GM21526 (cell line): ENCODE measurements around the gene LRCH4.
"Not testable (repeated sequence)": the region's sequence is repeated elsewhere in the genome, so short reads cannot be mapped to it uniquely, and the experiment has no call there.

Experiments used
- ATAC-seq: cut with Tn5 transposase; IDR thresholded peaks from one replicate; pipeline ENCODE4 v1.9.1; 2021; ENCODE audit warnings: moderate library complexity; ENCODE audit not compliant: unreplicated experiment, low FRiP score

LRCH4 gene

DNA sequence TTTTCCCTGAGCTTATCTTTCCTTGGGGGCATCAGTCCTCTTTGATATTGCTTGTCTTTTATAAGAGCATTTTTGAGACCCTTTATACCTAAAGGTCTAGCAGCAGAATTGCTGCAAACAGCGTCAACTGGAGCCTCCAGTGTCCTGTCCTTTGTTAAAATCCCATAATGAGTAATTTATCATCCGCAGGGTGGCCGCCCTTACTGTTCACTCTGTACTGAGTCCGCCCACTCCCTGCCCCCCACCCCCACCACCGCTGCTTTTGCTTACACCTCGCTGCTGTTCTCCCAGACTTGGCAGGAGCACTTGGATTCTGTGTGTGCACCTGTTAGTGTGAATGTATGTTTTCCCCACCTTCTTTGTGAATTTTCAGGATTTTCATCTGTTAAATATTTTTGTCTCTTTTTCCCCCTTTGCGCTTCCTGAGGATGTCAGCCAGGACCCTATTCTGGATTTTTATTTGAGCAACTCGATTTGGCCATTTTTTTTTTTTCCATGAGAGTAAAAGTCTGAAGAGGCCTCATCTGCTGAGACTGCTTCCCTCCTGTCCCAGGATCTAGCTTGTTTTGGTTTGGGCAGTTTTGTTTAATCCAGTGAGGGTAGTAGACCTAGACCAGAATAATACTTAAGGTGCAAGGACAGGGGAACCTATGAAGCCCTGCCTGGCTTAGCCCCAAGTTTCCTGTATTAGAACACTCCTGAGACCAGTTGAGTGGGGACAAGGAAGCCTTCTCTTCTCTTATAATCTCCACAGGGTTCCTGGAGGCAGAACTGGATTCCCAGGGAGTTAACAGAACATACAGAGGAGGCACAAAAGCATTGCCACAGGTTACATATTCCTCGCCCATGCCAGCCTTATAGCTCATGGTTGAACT, 38.8 kb downstream of the LRCH4 start:
- no peak for ATAC-seq

DNA sequence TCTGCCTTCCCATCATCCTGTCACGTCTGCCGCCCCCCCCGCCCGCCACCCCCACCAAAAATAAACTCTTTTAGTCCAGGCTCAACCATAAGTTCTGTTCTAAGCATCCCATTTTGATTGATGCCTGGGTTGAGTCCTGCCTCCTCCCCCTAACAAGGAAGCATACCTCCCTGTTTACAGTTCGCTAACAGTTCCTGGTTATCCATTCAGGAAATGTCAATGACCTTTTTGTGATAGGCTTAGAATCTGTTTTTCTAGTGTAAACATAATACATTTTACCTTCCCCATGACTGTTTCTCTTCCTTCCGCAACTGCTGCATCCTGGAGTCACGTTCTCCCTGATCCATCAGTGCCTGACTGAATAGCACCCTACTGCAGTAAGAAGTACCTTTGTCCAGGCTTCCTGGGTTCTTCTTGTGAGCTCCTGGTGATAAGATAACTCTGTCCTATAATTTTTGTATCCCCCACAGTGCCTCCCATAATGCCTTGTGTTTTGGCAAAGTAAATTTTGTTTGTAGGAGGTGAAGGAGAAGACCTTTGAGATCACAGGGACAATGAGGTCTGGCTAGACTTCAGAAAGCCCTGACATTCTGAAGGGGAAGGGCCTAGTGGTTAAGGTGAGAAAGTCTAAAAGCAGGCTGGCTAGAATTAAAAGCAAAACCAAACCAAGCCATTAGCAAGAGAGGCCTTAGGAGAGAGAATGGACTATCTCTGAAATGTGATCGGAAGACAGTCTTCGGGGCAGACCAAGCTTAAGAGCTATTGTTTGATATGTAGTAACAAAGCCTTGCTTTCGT, 39.6 kb downstream of the LRCH4 start:
- ATAC-seq = no peak

DNA sequence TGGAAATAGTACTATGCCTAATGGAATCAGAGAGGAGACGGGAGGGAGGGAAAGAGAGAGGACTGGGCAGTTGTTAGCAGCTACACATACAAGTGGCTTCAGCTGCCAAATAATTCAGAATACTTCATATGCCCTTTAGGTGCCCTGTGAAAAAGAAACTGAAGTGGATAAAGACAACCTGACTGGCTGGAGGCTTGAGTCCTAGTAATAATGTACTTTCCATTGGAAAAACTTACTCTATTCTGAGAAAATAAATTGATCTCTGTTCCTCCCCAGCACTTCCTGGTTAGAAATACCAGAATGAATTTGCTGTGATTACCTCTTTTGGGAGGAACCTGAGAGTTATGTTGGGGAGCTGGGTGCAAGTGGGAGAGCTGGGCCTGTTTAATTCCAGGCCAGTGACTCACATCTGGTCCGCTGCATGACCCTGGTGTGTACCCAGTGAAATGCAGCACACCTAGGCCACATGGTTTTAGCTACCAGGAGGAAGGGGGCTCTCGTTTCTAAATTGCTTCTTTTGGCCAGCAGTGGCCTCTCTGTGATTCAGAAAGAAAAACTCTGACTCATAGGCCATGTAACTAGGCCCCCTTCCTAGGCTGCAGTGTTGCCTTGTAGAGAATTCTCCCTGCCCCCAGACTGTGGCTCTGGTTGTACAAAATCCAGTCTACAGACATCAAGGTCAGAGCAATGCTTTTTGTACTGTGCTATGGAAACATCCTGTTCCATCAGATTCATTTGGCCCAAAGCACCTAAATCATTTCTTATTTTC, 40.4 kb downstream of the LRCH4 start:
- ATAC-seq = peak; percentile 38

DNA sequence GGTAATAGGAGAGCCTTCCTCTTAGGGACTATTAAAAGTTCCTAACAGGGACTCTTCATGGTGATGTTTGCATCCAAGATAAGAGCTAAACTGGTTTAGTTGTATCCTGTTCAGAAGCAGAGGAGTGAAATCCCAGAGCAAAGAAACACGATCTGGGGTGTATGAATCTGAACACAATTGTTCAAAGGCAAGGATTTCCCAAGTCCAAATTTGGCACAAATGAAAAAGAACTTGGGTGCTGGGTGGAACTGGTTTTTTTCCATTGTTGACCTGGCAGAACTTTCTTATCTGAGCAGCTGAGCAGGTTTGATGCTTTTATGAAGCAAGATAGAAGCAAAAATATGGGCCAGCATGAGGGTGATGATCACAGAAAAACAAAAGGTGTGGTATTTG, 41.0 kb downstream of the LRCH4 start:
- ATAC-seq = no peak

DNA sequence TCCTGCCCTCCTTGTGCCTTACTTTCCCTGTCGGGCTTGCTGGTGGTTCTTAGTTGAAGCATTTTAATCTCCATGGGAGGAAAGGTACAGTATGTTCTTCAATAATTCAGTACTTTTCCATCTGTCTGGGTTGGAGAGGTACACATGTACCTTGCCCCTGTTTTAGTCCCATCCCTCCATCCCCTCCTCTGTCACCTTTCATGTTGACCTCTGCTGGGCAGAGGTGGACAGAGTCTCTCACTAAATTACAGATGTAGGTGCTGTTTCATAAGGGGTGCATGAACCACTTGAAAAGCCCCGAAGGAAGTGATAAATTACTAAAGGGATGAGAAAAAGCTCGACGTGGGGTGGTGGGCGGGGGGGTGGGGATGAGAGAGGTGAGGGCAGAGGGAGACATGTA, 41.5 kb downstream of the LRCH4 start:
- ATAC-seq = no peak

DNA sequence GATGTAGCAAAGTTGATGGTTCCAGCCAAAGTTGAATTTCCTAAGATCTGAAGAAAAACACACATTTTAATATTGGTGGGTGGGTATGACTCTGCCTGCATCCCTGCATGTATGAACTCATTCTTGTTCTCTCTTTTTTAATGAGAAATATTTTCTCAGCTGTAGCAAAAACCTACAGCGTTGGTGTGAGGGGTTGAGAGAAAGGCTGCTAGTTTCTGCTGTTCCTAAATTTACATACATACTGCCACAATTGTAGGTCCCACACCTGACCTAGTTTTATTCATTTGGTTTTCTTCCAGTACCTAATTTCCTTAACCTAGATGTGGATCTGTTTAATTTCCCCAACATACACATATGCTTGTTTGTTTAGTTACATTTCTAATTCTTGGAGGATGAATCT, 42.3 kb downstream of the LRCH4 start:
- ATAC-seq = no peak

DNA sequence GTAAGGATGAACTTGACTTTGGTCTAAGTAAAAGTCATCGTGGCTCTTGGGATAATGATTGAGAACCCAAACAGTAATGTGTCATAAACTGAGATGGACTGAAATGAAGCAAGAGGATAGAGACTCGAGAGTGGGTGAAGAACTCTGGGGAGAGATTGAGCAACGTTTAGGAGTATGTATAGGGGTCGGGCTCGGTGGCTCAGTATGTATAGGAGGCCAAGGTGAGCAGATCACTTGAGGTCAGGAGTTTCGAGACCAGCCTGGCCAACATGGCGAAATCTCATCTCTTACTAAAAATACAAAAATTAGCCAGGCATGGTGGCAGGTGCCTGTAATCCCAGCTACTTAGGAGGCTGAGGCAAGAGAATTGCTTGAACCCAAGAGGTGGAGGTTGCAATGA, 44.6 kb downstream of the LRCH4 start:
- ATAC-seq = not testable (repeated sequence)

DNA sequence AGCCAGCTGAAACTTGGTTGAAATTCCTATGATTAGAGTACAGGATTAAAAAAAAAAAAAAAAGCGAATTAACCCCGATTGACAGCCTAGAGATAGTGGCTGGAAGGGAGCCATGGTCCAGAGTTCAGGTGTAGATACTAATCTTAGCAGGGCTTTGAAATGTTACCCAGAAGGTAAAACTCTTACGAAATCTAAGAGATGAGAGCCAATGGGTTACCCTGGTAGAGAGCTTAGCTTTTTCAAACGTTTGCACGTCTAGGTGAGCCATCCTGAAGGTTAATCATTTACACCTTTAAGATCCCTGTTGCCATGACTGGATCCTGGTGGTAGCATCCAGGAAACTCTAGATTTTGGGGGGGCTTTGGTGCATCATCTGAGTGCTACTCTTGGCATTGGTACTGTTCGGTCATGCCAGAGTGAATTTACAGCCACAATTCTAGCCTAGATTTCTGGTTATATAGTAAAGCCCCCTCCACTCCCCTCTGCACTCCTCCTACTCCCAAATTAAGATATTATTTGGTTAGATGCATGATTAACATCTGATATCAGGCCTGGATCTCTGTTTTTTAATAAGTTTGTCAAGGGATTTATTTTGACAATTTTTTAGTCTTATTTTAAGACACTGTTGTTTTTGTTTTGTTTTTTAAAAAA, 45.7 kb downstream of the LRCH4 start:
- no peak for ATAC-seq

DNA sequence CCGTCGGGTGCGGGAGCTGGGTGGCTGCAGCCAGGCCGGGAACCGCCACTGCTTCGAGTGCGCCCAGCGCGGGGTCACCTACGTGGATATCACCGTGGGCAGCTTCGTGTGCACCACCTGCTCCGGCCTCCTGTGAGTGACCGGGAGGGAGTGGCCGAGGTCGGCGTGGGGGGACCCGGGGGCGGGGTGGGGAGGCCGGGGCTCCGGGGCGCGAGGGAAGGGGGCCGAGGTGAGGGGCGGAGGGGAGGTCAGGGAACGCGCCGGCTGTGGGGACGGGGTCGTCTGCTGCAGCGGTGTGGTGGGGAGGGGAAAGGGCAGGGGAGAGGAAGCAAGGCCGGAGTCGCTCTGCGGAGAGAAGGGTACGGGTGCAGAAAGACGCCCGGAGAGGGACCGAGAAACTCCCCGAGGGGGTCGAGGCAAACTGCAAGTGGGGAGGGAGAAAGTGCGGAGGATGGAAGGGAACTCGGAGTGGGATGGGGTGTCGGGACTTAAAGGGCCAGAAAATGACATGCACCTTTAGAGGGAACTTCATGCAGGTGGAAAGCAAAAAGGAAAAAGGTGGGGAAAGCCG, 46.4 kb downstream of the LRCH4 start:
- no peak for ATAC-seq

DNA sequence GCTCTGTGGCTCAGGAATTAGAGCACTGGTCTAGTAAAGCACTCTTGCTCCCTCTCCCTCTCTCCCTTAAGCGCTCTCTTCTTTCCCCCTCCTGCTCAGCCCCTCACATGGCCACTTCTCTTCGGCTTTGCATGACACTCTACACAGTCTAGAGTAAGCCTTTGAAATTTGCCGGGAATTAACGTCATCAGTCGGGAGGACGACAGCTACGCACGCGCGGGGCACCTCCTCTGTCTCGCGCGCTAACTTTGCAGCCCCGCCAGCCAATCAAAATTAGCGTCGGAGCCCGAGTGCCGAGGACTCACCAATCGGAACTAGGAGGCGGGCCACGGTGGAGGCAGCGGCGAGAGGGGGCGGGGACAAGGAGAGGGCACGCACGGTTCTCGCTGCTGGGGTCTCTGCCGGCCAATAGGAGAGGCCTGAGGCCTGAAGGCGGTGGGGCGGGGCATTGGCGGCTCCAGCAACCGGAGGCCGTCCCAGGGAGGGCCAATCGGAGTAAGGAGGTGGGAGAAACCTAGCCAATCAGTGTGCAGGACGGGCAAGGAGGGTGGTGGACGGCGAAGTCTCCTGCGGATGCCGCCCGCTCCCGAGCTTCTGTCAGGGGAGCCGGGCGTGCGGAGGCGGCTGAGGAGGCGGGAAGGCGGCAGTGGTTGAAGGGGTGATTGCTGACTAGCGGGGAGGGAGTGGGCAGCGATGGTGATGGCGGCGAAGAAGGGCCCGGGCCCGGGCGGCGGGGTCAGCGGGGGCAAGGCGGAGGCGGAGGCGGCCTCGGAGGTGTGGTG, 47.1 kb downstream of the LRCH4 start, which contains the start of gene AGFG2:
AGFG2 (plus strand) TSS at position 550 of the 782 bp plus-strand sequence; CDS start at position 694, 144 bp downstream.
- ATAC-seq = peak; percentile 88

DNA sequence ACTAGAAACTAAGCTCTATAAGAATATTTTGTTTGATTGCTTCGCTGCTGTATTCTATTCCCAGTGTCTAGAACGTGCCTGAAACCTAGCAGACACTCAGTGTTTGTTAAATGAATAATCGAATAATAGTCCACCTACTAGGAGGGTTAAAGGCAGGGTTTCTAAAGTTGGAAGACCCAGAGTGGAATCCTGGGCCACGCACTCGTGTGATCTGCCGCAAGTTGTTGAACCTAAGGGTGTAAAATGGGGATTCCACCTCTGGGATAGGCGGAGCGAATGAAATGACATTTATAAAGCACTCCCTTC, 47.6 kb downstream of the LRCH4 start:
- ATAC-seq = no peak

DNA sequence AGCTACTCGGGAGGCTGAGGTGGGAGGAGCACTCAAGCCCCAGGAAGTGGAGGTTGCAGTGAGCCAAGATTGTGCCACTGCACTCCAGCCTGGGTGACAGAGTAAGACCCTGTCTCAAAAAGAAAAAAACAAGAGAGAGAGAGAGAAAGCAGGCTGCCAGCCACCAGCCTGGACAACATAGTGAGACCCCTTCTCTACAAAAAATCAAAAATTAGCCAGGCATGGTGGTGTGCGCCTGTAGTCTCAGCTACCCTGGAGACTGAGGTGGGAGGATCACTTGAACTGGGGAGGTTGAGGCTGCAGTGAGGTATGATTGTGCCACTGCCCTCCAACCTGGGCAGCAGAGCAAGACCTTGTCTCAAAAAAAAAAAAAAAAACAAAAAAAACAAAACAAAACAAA, 49.2 kb downstream of the LRCH4 start:
- not testable (repeated sequence) for ATAC-seq

DNA sequence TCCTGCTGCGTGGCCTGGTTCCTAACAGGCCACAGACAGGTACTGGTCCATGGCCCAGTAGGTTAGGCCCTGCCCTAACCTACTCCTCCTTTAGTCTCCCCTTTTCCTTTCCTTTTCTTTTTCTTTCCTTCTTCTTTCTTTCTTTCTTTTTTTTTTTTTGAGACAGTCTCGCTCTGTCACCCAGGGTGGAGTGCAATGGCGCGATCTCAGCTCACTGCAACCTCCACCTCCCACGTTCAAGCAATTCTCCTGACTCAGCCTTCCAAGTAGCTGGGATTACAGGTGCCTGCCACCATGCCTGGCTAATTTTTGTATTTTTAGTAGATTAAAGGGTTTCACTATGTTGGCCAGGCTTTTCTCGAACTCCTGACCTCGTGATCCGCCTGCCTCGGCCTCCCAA, 49.9 kb downstream of the LRCH4 start:
- ATAC-seq = not testable (repeated sequence)

DNA sequence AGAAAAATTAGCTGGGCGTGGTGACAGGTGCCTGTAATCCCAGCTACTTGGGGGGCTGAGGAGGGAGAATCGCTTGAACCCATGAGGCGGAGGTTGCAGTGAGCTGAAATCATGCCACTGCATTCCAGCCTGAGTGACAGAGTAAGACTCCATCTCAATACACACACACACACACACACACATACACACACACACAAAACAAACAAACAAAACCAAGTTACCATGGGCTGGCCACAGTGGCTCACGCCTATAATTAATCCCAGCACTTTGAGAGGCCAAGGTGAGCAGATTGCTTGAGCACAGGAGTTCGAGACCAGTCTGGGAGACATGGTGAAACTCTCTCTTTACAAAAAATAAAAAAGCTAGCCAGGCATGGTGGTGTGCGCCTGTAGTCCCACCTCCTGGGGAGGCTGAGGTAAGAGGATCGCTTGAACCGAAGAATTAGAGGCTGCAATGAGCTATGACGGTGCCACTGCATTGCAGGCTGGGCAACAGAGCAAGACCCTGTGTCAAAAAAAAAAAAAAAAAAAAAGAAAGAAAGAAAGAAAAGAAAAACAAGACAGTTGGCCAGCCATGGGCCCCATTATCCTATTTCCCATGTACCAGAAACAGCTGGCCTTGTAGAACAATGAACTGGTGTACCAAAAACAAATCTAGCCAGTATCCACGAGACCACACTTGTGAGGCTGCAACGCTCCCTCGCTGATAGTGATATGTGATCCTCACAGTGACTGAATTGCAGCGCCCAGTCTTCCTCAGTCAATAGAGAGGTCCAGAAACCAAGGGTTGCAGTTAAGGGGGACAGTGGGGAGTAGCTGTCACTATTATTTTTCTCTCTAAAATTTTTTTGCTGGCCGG, 53.5 kb downstream of the LRCH4 start:
- ATAC-seq = no peak

DNA sequence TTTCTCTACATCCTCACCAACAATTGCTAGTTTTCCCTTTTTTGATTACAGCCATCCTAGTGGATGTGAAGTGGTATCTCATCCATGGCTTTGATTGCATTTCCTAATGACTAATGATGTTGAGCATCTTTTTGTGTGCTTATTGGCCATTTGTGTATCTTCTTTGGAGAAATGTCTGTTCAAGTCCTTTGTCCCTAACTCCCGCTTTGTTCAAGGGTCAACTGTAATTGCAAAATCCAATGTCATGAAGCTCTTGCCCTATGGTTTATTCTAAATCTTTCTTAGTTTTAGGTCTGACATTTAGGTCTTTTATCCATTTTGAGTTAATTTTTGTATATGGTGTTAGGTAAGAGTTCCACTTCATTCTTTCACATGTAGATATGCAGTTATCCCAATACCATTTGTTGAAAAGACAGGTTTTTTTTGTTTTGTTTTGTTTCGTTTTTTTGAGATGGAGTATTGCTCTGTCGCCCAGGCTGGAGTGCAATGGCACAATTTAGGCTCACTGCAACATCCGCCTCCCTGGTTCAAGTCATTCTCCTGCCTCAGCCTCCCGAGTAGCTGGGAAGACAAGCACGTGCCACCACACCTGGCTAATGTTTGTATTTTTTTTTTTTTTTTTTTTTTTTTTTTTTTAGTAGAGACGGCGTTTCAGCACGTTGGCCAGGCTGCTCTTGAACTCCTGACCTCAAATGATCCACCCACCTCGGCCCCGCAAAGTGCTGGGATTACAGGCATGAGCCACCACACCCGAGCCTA, 57.6 kb downstream of the LRCH4 start:
- not testable (repeated sequence) for ATAC-seq
